OCI-LY3 (cell line): Measurements from ENCODE around the gene TMEM167A.

Source experiments
- H2AFZ ChIP-seq: fragments of 200-600, 300-600 bp; shearing (Covaris generic); 2 replicates; pipeline ENCODE4 v1.6.0; 2014; ENCODE audit warnings: antibody characterized with exemption, low read depth, low read length
- H3K27ac ChIP-seq: fragments of 200-600, 300-600 bp; sonication (generic); 2 replicates; pipeline ENCODE4 v1.5.1; 2014; ENCODE audit warnings: mild to moderate bottlenecking, low read length, moderate library complexity, mixed read lengths
- H3K27me3 ChIP-seq: fragments of 200-600, 300-600 bp; sonication (generic); 2 replicates; pipeline ENCODE4 v1.6.1; 2014; ENCODE audit warnings: low read depth, low read length, mixed read lengths
- H3K36me3 ChIP-seq: fragments of 200-600, 300-600 bp; sonication (generic); replicated peaks from 2 replicates; pipeline ENCODE3; 2014; ENCODE audit warnings: low read depth, low read length, mixed read lengths
- H3K4me1 ChIP-seq: fragments of 300-600, 200-600 bp; sonication (generic); 2 replicates; pipeline ENCODE4 v1.6.1; 2014; ENCODE audit warnings: low read length, mixed read lengths
- H3K4me2 ChIP-seq: fragments of 200-600, 300-600 bp; sonication (generic); 2 replicates; pipeline ENCODE4 v1.6.1; 2014; ENCODE audit warnings: low read length, mixed read lengths
- H3K4me3 ChIP-seq: fragments of 300-600, 200-600 bp; sonication (generic); 2 replicates; pipeline ENCODE4 v1.5.1; 2014; ENCODE audit warnings: antibody characterized with exemption, mild to moderate bottlenecking, low read length, moderate library complexity
- H3K79me2 ChIP-seq: fragments of 300-600, 200-600 bp; shearing (Covaris generic); 2 replicates; pipeline ENCODE4 v1.6.1; 2014; ENCODE audit warnings: mild to moderate bottlenecking, low read length, mixed read lengths
- H3K9ac ChIP-seq: fragments of 300-600, 200-600 bp; shearing (Covaris generic); 2 replicates; pipeline ENCODE4 v1.6.0; 2014; ENCODE audit warnings: mild to moderate bottlenecking, low read length, moderate library complexity
- H3K9me3 ChIP-seq: fragments of 200-600, 300-600 bp; shearing (Covaris generic); 2 replicates; pipeline ENCODE4 v1.6.1; 2014; ENCODE audit warnings: low read length, mixed read lengths; ENCODE audit not compliant: insufficient read depth
- H4K20me1 ChIP-seq: fragments of 200-600, 300-600 bp; sonication (generic); 2 replicates; pipeline ENCODE4 v1.6.1; 2016; ENCODE audit warnings: low read length, mixed read lengths; ENCODE audit not compliant: insufficient read depth
- CTCF ChIP-seq: fragments of 200-600, 300-600 bp; sonication (generic); IDR thresholded peaks from 2 replicates; pipeline ENCODE4 v1.5.1; 2014; ENCODE audit warnings: antibody characterized with exemption, low read length, low read depth
- EZH2phosphoT487 ChIP-seq: fragments of 200-600 bp; shearing (Covaris generic); IDR thresholded peaks from 2 replicates; pipeline ENCODE4 v1.6.1; 2018; ENCODE audit warnings: antibody characterized with exemption, mixed run types, low read depth

Gene TMEM167A

GRCh38 chr5:83066548-83067110 is 10.6 kb downstream of the TMEM167A start:
- H3K79me2 ChIP-seq, result peaks cover 83% of the 10 kb centered on the region
- no peak overlapping the region for H3K27ac ChIP-seq
- no peak for TF ChIP-seq CTCF
- no peak for TF ChIP-seq EZH2phosphoT487

GRCh38 chr5:83059341-83059740 is 17.9 kb downstream of the TMEM167A start:
- H3K9me3 ChIP-seq, result no peaks in the 10 kb centered on the region
- no peaks in the 10 kb centered on the region for H3K27me3 ChIP-seq
- TF ChIP-seq CTCF (no peak), EZH2phosphoT487 (no peak)
- no peak overlapping the region for H3K4me3 ChIP-seq
- H3K4me1 ChIP-seq, result peaks cover 3% of the 10 kb centered on the region; the same call in 1 of the 2 replicates
- peaks cover 14% of the 10 kb centered on the region for H3K79me2 ChIP-seq
- H4K20me1 ChIP-seq, result no peaks in the 10 kb centered on the region
- no peak overlapping the region for H3K4me2 ChIP-seq
- peaks cover 23% of the 10 kb centered on the region for H3K36me3 ChIP-seq
- H3K27ac ChIP-seq, result no peak overlapping the region
- H2AFZ ChIP-seq, result no peak overlapping the region
- H3K9ac ChIP-seq, result no peak overlapping the region

More at GRCh38 chr5:83066548-83067110, 10.6 kb downstream of the TMEM167A start:
- H3K9me3 ChIP-seq, result no peaks in the 10 kb centered on the region
- H3K27me3 ChIP-seq, result no peaks in the 10 kb centered on the region
- H3K4me2 ChIP-seq, result no peak overlapping the region
- 0 out of 2 replicates have a peak, but pooled peaks cover 2% of the 10 kb centered on the region for H4K20me1 ChIP-seq
- no peak overlapping the region for H3K4me3 ChIP-seq
- no peaks in the 10 kb centered on the region for H3K4me1 ChIP-seq
- peaks cover 8% of the 10 kb centered on the region for H3K36me3 ChIP-seq
- H2AFZ ChIP-seq, result no peak overlapping the region
- H3K9ac ChIP-seq, result no peak overlapping the region

- H3K36me3 ChIP-seq, result peaks cover 20% of the 10 kb centered on the region
- H3K9ac ChIP-seq, result no peak overlapping the region
- H3K9me3 ChIP-seq, result no peaks in the 10 kb centered on the region
- TF ChIP-seq CTCF (no peak), EZH2phosphoT487 (no peak)
- H3K4me2 ChIP-seq, result no peak overlapping the region
- no peak overlapping the region for H3K4me3 ChIP-seq
- H4K20me1 ChIP-seq, result no peaks in the 10 kb centered on the region
- H3K27me3 ChIP-seq, result no peaks in the 10 kb centered on the region
- H3K4me1 ChIP-seq, result peaks cover 3% of the 10 kb centered on the region; the same call in 1 of the 2 replicates
- H3K79me2 ChIP-seq, result peaks cover 9% of the 10 kb centered on the region
- H2AFZ ChIP-seq, result no peak overlapping the region
- no peak overlapping the region for H3K27ac ChIP-seq
Measured at GRCh38 chr5:83058726-83059125, 18.5 kb downstream of the TMEM167A start.

- H3K36me3 ChIP-seq, result peaks cover 21% of the 10 kb centered on the region
- H3K27me3 ChIP-seq, result no peaks in the 10 kb centered on the region
- no peak overlapping the region for H2AFZ ChIP-seq
- peaks cover 3% of the 10 kb centered on the region; the same call in 1 of the 2 replicates for H3K4me1 ChIP-seq
- H3K9me3 ChIP-seq, result no peaks in the 10 kb centered on the region
- no peak overlapping the region for H3K27ac ChIP-seq
- H3K4me2 ChIP-seq, result no peak overlapping the region
- no peak overlapping the region for H3K9ac ChIP-seq
- H4K20me1 ChIP-seq, result no peaks in the 10 kb centered on the region
- H3K4me3 ChIP-seq, result no peak overlapping the region
- TF ChIP-seq CTCF, result no peak
- TF ChIP-seq EZH2phosphoT487, result no peak
- no peaks in the 10 kb centered on the region for H3K79me2 ChIP-seq
Measured at GRCh38 chr5:83055166-83055565, 22.0 kb downstream of the TMEM167A start.
